HG02642 (cell line): Measurements from ENCODE around the gene MFSD11.
"Not testable (repeated sequence)": the region's sequence is repeated elsewhere in the genome, so short reads cannot be mapped to it uniquely, and the experiment has no call there.

ENCODE experiments used
- ATAC-seq: cut with Tn5 transposase; IDR thresholded peaks from one replicate; pipeline ENCODE4 v1.9.1; 2021; ENCODE audit warnings: mild to moderate bottlenecking; ENCODE audit not compliant: unreplicated experiment, poor library complexity

MFSD11 gene

DNA sequence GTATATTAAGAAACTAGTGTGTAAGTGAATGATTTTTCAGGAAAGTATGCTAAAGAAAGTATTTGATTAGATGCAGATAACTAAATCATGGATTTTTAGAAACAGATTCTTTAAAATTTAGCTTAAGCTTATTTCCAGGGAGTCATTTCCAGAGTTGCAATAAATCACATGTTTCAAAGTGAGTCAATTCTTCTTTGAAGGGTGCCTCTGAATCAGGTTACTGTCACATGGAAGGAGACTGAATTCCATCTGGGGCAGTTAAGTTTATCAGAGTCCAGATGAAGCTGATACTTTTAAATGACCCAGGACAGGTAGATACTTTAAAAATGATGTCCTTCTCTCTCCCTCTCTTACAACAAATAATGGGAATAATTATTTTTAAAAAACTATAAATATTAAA is 5.0 kb downstream of the MFSD11 start:
- ATAC-seq = no peak

DNA sequence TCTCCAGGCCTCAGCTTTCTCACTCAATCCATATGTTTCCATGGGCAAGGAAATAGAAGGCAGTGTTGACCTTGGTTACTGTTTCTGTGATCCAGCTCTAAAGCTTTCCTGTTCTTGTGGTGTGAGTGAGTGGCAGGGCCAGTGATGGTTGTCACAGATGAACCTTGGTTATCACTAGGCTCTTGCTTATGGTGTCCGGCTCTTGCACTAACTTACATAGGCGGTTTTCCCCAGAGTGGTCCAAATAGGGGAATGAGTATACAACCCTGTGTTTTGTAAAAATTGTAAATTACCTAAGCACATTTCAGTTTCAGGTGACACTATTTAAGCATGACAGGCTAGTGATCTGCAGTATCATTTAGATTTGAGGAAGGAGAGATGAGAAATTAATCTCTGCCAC is 6.8 kb downstream of the MFSD11 start:
- ATAC-seq = no peak

GRCh38 chr17:76745785-76746184 is 7.9 kb downstream of the MFSD11 start:
- ATAC-seq = not testable (repeated sequence)

- ATAC-seq = no peak
These were observed 9.9 kb downstream of the MFSD11 start for GRCh38 chr17:76747716-76748363.

GRCh38 chr17:76748657-76749056 is 10.7 kb downstream of the MFSD11 start:
- ATAC-seq = no peak

- ATAC-seq = no peak
These were observed 13.6 kb downstream of the MFSD11 start for GRCh38 chr17:76751416-76751993.

DNA sequence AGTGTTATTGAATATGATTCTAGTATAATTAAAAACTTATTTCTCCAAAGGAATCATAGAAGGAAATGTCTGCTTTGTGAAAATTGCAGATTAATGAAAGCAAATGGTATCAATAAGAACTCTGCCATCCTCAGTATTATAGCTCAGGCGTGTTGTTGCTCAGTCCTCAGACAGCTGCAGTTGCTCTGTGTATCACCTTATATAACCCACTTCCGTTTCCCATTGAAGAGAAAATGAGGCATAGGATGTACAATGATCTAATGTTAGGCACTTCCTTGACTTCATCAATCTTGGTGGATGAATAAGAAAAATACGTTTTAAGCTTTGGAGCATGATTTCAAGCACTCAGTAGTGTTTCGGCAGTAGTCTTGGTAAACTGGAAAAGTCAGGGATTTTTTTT is 14.1 kb downstream of the MFSD11 start:
- ATAC-seq = no peak

- ATAC-seq = no peak
These were observed 15.4 kb downstream of the MFSD11 start for GRCh38 chr17:76753061-76753961.

DNA sequence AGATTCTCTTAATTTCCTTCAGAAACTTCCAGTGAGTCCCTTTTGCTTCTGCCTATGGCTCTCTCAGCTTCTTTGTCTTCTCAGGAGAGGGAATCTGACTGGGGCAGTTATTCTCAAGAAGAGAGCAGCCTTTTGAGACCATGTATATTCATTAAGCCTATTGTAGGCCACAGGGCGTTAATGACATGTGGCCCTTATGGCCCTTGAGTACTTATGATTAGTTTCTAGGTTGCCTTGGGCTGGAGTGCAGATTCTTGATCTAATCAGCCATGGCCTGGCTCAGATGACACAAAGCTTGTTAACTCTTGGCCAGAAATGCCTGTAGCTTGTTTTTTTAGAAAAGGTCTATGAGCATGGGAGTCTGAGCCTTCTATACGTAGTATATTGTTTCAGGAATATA is 17.4 kb downstream of the MFSD11 start:
- no peak for ATAC-seq

GRCh38 chr17:76757256-76757655 is 19.3 kb downstream of the MFSD11 start:
- ATAC-seq = no peak

- ATAC-seq = no peak
These were observed 20.7 kb downstream of the MFSD11 start for GRCh38 chr17:76758570-76758969.

- ATAC-seq = no peak
These were observed 35.1 kb downstream of the MFSD11 start for GRCh38 chr17:76772842-76773525.

DNA sequence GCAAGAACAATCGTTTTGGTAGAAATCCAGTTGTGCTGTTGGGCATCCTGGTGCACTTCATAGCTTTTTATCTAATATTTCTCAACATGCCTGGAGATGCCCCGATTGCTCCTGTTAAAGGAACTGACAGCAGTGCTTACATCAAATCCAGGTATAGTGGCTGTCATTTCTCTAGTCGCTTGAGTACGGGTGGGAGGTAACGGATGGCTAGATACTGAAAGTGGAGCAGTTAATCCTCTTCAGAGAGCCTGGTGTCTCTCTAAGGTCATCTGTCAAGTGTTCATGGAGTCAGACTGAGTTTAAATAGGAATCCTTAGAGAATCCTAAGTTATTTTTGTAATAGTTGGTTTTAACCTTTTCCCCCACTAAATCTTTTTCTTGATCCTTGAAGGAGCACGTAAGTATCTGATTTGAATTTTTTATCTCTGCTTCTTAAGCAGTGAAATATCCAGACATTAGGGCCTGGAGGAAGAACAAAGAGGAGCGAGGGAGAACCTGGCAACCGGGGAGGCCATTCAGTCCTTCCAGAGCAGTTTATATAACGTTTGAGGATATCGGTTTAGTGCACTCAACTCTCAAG is 37.2 kb downstream of the MFSD11 start:
- no peak for ATAC-seq

DNA sequence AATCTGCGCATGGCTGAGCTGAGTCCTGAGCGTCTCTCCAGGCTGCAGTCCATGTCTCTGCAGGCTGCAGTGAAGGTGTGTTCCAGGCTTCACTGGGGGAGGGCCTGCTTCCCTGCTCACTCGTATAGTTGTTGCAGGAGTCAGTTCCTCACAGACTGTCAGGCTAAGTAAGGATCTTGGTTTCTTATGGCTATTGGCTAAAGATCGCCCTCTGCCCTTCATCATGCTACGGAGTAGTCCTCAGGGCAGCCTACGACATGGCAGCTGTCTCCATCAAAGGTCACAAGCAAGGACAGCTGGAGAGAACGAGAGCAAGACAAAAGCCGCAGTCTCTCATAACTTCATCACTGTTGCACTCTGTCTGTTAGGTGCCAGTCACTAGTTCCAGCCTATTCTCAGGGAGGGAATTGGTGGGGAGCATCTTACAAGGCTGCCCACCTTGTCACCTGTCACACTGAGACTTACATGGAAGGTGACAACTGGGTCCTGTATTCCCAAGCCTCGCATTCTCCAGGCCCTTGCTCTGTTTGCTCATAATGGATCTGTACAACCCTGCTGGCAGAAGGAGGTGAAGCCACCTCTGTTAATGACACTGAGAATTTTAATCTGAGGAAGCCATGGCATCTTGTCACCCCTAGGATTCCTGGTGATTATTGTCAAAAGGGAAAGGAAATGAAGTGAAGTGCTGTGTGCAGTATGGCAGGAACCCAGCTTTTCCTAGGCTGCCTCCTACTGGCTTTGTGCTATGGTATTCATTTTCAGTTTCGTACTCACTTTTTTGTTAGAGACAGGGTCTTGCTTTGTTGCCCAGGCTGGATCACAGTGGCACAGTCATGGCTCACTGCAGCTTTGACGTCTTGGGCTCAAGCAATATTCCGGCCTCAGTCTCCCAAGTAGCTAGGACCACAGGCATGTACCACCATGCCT is 43.4 kb downstream of the MFSD11 start:
- no peak for ATAC-seq

DNA sequence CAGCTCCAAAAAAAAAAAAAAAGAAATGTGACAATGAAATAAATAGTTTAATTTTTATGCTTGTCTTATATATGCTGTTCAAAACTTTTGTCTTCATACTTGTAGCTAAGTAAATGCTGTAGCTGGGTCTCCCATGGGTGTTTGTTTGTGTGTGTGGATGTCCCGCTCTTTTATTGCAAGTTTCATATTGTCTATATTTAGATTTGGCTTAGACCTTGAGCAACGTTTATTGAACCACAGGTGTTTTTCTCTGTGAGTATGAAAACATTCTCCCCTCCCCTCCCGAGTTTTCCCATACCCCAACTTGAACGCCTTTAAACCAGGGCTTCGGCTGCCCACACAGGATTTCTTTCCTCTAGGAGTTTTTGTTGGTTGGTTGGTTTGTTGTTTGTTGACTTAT is 45.2 kb downstream of the MFSD11 start:
- no peak for ATAC-seq

- ATAC-seq = no peak
These were observed 47.0 kb downstream of the MFSD11 start for GRCh38 chr17:76784926-76785325.

- ATAC-seq = not testable (repeated sequence)
These were observed 49.9 kb downstream of the MFSD11 start for GRCh38 chr17:76787866-76788265.

DNA sequence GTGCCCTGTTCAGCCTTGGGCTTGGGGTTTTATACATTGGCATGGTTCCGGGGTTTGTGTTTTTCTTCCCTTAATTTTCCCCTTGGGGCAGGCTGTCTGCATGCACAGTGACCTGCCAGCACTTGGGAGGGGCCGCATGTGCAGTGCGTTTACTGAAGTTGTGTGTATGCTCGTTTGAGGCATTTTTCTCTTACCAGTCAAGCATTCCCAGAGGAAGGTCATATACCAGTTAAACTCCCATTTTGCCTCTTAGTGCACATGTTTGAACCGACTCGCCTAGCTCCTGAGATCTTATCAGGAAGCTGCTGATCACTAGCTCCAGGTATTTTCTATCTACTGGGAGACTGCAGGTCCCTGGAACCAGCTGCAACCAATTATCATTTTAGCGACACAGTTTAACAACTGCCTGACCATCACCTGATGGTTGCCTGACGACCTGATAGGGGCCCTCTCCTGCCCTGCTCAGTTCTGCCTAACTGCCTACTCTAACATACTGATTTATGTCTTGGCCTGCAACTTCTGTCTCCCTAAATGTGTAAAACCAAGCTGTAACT is 51.4 kb downstream of the MFSD11 start:
- ATAC-seq = no peak
